ENCODE results near the gene PPP1R18. TPM values are rescaled to one million over a fixed set of nuclear protein-coding genes. Genes with fewer than 3 reads are reported as not detected.
A peak's percentile ranks its signal among the peaks of the same experiment; 100 is the strongest.

Gene PPP1R18
- total and polyA plus RNA-seq, 2 of the 4 experiments (the other 2 are of a cell fraction): 31.9 to 134 TPM

- Histone ChIP-seq H3K4me2 (ENCODE audit: low read depth, low read length) (peak overlapping the region; percentile 99), H4K5ac (ENCODE audit: low read depth, low read length) (peak overlapping the region; percentile 89), H3K18ac (ENCODE audit: low read depth, low read length) (peak overlapping the region; percentile 89), H4K8ac (ENCODE audit: low read depth in 2 of 2, low read length in 2 of 2) (peak overlapping the region in 1 of 2 experiments; percentile 94; a peak in 3 of 4 replicates), H3K4me3 (ENCODE audit: insufficient read depth, low read depth, low read length) (peak overlapping the region; percentile 97), H3K27me3 (ENCODE audit: control insufficient read depth, insufficient read depth, low read length) (no peaks in the 10 kb centered on the region), H3K9me1 (ENCODE audit: insufficient read depth, low read length) (no peaks in the 10 kb centered on the region), H3K79me1 (ENCODE audit: low read depth in 1 of 2, low read length in 2 of 2) (peaks cover 6 to 42% of the 10 kb centered on the region in 2 experiments), H3K4me1 (ENCODE audit: control insufficient read depth, insufficient read depth, low read length) (peaks cover 14% of the 10 kb centered on the region), H3K27ac (ENCODE audit: insufficient read depth, low read length) (peak overlapping the region; percentile 98), H3K4ac (ENCODE audit: low read depth, low read length) (peak overlapping the region; percentile 97), H2BK120ac (ENCODE audit: low read depth, low read length) (peak overlapping the region; percentile 85), H2BK5ac (ENCODE audit: low read depth, low read length, poor library complexity, severe bottlenecking) (peak overlapping the region; percentile 94), H2AK5ac (ENCODE audit: low read depth, low read length) (peak overlapping the region; percentile 98), H2AK9ac (replicated peaks; ENCODE audit: low read depth, low read length, poor library complexity) (peak overlapping the region; percentile 70), H4K91ac (ENCODE audit: insufficient read depth, low read depth, low read length) (peak overlapping the region; percentile 88), H3K36me3 (ENCODE audit: control insufficient read depth, insufficient read depth, low read length) (peaks cover 60% of the 10 kb centered on the region), H3K23ac (ENCODE audit: low read depth, low read length) (peak overlapping the region; percentile 96), H3K9me3 (ENCODE audit: control insufficient read depth, insufficient read depth, low read length) (no peaks in the 10 kb centered on the region), H3K56ac (ENCODE audit: extremely low read depth, insufficient read depth, low read length) (peak overlapping the region; percentile 95), H3K9ac (ENCODE audit: low read depth, low read length) (peak overlapping the region; percentile 99), H3K14ac (replicated peaks; ENCODE audit: low read depth, low read length) (peak overlapping the region; percentile 99), H2BK20ac (ENCODE audit: low read depth, low read length) (peak overlapping the region; percentile 51), H2AFZ (replicated peaks; ENCODE audit: low read length, poor library complexity) (no peak overlapping the region), H4K20me1 (ENCODE audit: insufficient read depth, low read length) (peaks cover 87% of the 10 kb centered on the region), H2BK15ac (ENCODE audit: low read depth, low read length) (peak overlapping the region; percentile 91)
- TF ChIP-seq CHD1 (IDR thresholded peaks at IDR 0.05; ENCODE audit: low read depth, low read length) (no peak), RFX5 (IDR thresholded peaks at IDR 0.05; ENCODE audit: low read depth, low read length) (no peak), CTCF (conservative IDR thresholded peaks at IDR 0.05; ENCODE audit: low read depth, low read length) (no peak), MAFK (IDR thresholded peaks at IDR 0.05; ENCODE audit: low read depth, low read length) (no peak), CEBPB (IDR thresholded peaks at IDR 0.05; ENCODE audit: low read depth, low read length) (no peak), POLR2A (IDR thresholded peaks at IDR 0.05; ENCODE audit: low read depth, low read length) (no peak), MXI1 (IDR thresholded peaks at IDR 0.05; ENCODE audit: borderline replicate concordance, low read depth, low read length) (no peak), RCOR1 (IDR thresholded peaks at IDR 0.05; ENCODE audit: insufficient replicate concordance, low read length) (no peak), MAZ (IDR thresholded peaks at IDR 0.05; ENCODE audit: borderline replicate concordance, low read depth, low read length) (no peak), SMC3 (IDR thresholded peaks at IDR 0.05; ENCODE audit: low read depth, low read length) (no peak)
- no TSS peak for BruUV-seq (replicated peaks)
- DNase-seq (no peak), ATAC-seq (ENCODE audit: low read depth) (no peak)
- dilution Hi-C loops (cut with HindIII; ENCODE audit: low sequenced_read_pairs, unreplicated experiment) (no loop called here), in situ Hi-C loops (cut with MboI; ENCODE audit: low sequenced_read_pairs) (loop anchor here (5.0 kb wide), 1 partner anchor 41 kb away; the partner anchor contains the start of gene TUBB), intact Hi-C loops (cut with micrococcal nuclease) (loop anchor here (1.0 to 5.0 kb wide), 3 partner anchors 40 to 406 kb away; no protein-coding TSS in a partner anchor)
- CTCF ChIA-PET: interaction anchor here (2.0 kb wide), 1 partner anchor 41 kb away, joined by 8 read pairs; no protein-coding TSS in a partner anchor
- POLR2A ChIA-PET (ENCODE audit: unreplicated experiment): interaction anchor here (0.5 to 1.8 kb wide), 4 partner anchors 9 to 149 kb away, joined by 3 to 7 read pairs (median 5); partner anchors contain the start of gene DHX16
- 44% methylated on average over 1 of the region's 4 CpGs; no CpG with 5 or more reads in 1 of the 2 experiments for WGBS, 2 experiments (ENCODE audit: extremely low coverage in 2 of 2, insufficient read length in 1 of 2)
These were observed 4.7 kb downstream of the PPP1R18 start for GRCh38 chr6:30681766-30682142.

Data from IMR-90 (cell line).